ENCODE results near the gene FER1L5. TPM values are rescaled to one million over a fixed set of nuclear protein-coding genes. Genes with fewer than 3 reads are reported as not detected.
A peak's percentile ranks its signal among the peaks of the same experiment; 100 is the strongest.

FER1L5 gene
- total RNA-seq, 4 donors from 2014 or later: not detected

GRCh38 chr2:96684883-96685576, 42.5 kb downstream of the FER1L5 start:
- 83 to 91% methylated on average over 3 to 4 of the region's 16 CpGs for WGBS, 2 donors (ENCODE audit: low coverage in 1 of 2)
- TF ChIP-seq POLR2AphosphoS5 (IDR thresholded peaks at IDR 0.05) (no peak), EP300 (IDR thresholded peaks at IDR 0.05) (no peak), POLR2A (IDR thresholded peaks at IDR 0.05) (no peak), CTCF (IDR thresholded peaks at IDR 0.05) (no peak)

GRCh38 chr2:96685577-96686459, 43.3 kb downstream of the FER1L5 start:
- peak; percentile 11 for ATAC-seq
- no peak overlapping the region for H3K4me3 ChIP-seq
- 40% methylated on average over 1 of the region's 19 CpGs; no CpG with 5 or more reads in 1 of the 2 donors for WGBS, 2 donors (ENCODE audit: low coverage in 1 of 2)

More at GRCh38 chr2:96684883-96685576, 42.5 kb downstream of the FER1L5 start:
- no peaks in the 10 kb centered on the region for H3K9me3 ChIP-seq
- no peak overlapping the region for H3K4me3 ChIP-seq
- peak; percentile 7 for ATAC-seq
- H3K27ac ChIP-seq: no peak overlapping the region
- peaks cover 30% of the 10 kb centered on the region for H3K27me3 ChIP-seq
- no peaks in the 10 kb centered on the region for H3K36me3 ChIP-seq
- peaks cover 0 to 9% (median 4%) of the 10 kb centered on the region in 3 donors for H3K4me1 ChIP-seq

GRCh38 chr2:96687266-96687665, 44.7 kb downstream of the FER1L5 start:
- 80% methylated on average over 1 of the region's 3 CpGs; no CpG with 5 or more reads in 1 of the 2 donors for WGBS, 2 donors (ENCODE audit: low coverage in 1 of 2)
- H3K4me3 ChIP-seq: no peak overlapping the region
- H3K36me3 ChIP-seq: no peaks in the 10 kb centered on the region

More at GRCh38 chr2:96685577-96686459, 43.3 kb downstream of the FER1L5 start:
- Histone ChIP-seq H3K9me3 (no peaks in the 10 kb centered on the region), H3K36me3 (no peaks in the 10 kb centered on the region), H3K27me3 (peaks cover 30% of the 10 kb centered on the region), H3K27ac (no peak overlapping the region), H3K4me1 (peaks cover 0 to 9% (median 4%) of the 10 kb centered on the region in 3 donors)
- TF ChIP-seq POLR2AphosphoS5 (IDR thresholded peaks at IDR 0.05): no peak
- no peak for TF ChIP-seq POLR2A (IDR thresholded peaks at IDR 0.05)
- TF ChIP-seq CTCF (IDR thresholded peaks at IDR 0.05): no peak
- no peak for TF ChIP-seq EP300 (IDR thresholded peaks at IDR 0.05)

More at GRCh38 chr2:96687266-96687665, 44.7 kb downstream of the FER1L5 start:
- H3K9me3 ChIP-seq: no peaks in the 10 kb centered on the region
- H3K4me1 ChIP-seq: peaks cover 0 to 9% (median 4%) of the 10 kb centered on the region in 3 donors
- H3K27ac ChIP-seq: no peak overlapping the region
- ATAC-seq: no peak
- TF ChIP-seq CTCF (IDR thresholded peaks at IDR 0.05) (no peak), POLR2AphosphoS5 (IDR thresholded peaks at IDR 0.05) (no peak), EP300 (IDR thresholded peaks at IDR 0.05) (no peak), POLR2A (IDR thresholded peaks at IDR 0.05) (no peak)
- peaks cover 30% of the 10 kb centered on the region for H3K27me3 ChIP-seq
